ENCODE data around the gene RBPJL.

- no peak for TF ChIP-seq CTCF (IDR thresholded peaks at IDR 0.05; ENCODE audit: insufficient read depth, low read length, poor library complexity, severe bottlenecking)
- no peak for TF ChIP-seq EZH2phosphoT487 (conservative IDR thresholded peaks at IDR 0.05; ENCODE audit: low read length)
Measured at GRCh38 chr20:45344168-45344860, 37.7 kb downstream of the RBPJL start.
